C1 segment of cervical spinal cord (tissue), 14 donors: ENCODE results near the gene ERO1A.
"Not testable (repeated sequence)": the region's sequence is repeated elsewhere in the genome, so short reads cannot be mapped to it uniquely, and the experiment has no call there.

ENCODE experiments used
- DNase-seq, 14 donors: peaks; one replicate each; lab custom pipeline; 2025; lab: John Stamatoyannopoulos, UW

Gene ERO1A, protein sequence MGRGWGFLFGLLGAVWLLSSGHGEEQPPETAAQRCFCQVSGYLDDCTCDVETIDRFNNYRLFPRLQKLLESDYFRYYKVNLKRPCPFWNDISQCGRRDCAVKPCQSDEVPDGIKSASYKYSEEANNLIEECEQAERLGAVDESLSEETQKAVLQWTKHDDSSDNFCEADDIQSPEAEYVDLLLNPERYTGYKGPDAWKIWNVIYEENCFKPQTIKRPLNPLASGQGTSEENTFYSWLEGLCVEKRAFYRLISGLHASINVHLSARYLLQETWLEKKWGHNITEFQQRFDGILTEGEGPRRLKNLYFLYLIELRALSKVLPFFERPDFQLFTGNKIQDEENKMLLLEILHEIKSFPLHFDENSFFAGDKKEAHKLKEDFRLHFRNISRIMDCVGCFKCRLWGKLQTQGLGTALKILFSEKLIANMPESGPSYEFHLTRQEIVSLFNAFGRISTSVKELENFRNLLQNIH

DNA sequence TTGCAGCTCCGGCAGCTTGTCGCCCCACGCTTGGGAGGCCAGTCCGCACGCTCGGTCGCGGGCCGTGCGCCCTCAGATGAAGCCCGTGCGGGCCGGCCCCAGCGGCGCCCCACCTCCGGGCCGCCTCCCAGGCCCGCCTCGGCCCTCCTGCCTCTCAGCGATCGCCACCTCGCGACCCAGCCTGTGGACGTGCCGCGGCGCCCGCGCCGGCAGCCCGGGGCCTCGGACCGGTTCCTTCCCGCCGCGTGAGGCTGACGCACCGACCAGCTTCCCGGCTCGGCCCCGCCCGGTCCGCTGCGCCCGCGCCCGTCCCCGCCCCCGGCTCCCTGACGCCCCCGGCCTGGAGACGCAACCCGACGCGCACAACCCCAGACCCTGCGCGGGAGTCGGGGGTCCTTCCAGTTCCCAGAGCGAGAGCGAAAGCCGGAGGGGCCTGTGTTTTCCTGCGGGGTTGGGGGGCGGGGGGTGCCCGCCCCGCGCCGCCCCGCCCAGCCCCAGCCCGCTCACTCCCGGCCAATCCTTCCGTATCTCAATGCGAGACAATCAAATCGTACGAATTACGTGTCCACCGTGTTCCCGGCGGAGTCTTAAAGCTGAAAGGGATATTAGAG lies at the start of gene ERO1A:
TSS of gene ERO1A (minus strand) at position 78 of the 611 bp plus-strand sequence. CDS start at position 1, 77 bp downstream.
- peak; percentile 20 to 84 (median 64) for DNase-seq

DNA sequence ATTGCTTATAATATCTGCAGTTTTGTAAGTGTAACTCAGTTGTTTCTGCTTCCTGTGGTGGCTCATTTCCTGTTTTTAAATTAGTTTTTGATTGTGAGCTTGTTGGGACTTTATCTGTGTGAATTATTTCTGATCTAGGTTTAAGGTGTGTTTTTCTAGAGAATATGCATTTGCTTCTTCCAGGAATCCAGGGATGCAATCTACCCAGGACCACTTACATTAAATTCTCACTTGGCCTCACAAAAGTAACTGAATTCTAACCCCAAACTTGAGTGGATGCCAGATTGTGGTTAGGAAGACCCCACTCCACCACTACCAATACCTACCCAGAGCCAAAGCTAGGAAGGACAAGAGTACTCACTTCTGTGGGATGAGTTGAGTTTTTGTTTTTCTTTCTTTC lies 46.5 kb upstream of the ERO1A start:
- no peak for DNase-seq

DNA sequence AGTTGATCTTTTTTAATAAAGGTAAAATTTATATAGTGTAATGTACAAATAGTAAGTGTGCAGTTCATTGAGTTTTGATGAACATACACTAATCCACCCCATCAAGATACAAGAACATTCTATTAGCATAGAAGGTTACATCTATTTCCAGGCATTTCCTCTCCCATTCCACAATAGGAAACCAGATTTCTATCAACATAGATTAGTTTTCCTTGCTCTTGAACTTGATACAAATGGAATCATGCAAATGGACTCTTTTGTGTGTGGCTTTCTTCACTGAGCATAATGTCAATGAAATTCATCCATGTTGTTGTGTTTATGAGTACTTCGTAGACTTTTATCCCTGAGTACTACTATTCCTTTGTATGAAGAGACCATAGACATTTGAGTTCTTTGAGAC lies 45.4 kb upstream of the ERO1A start:
- DNase-seq, result no peak

DNA sequence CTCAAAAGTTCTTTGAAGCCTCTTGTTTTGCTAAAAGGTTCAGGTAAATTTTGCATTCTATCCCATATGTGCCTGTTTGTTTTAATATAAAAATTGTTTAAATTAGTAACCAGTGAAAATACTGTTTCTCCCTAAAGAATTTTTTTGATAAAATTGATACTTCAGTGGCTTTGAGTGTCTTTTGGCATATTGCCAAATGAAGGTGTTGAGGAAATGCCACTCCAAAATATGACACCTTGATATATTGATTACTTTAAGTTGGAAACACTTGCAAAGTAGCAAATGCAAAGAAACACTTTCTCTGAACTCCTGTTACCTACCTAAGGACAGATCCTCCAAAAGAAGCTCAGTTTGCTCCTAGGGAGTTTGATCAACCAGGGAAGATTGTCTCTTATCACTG lies 43.1 kb upstream of the ERO1A start:
- no peak for DNase-seq

DNA sequence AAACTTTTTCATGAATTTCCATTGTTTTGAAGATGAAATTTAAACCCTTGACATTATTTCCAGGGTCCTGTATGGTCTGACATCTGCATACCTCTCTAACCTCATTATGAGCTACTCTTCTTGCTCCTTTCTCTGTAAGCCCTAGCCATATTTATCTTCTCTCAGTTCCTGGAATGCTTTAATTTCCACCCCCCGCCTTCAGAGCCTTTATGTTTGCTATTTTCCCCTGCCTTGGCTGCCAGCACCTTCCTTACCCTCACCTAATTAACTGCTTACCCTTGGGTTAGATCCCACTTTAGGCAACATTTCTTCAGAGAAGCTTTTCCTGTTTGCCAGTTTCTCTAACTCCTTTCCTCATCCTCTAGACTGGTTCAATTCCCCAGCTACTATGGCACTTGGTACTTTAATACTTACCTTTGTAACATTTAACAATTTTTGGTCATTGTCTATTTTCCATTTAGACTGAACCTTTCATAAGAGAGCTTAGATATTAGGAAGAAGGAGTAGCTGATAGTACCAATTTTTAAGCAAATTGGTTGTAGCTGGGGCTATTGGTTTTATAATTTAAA lies 40.6 kb upstream of the ERO1A start:
- DNase-seq, result no peak

DNA sequence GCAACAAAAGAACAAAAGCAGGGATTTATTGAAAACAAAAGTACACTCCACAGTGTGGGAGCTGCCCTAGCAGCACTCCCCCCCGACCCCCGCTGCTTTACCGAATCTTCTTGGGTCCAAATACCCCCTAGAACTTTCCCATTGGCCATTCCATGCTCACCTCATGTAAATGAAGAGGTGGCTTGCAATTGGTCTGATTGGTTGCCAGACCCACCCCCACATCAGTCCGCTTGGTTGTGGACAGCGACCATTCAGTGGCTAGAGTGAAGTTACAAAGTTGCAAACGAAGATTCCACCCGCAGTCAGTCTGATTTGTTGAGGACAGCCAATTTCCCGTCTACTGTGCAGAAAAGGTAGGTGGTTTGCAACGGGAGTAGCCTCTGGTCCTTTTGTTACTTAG lies 38.5 kb upstream of the ERO1A start:
- no peak for DNase-seq

DNA sequence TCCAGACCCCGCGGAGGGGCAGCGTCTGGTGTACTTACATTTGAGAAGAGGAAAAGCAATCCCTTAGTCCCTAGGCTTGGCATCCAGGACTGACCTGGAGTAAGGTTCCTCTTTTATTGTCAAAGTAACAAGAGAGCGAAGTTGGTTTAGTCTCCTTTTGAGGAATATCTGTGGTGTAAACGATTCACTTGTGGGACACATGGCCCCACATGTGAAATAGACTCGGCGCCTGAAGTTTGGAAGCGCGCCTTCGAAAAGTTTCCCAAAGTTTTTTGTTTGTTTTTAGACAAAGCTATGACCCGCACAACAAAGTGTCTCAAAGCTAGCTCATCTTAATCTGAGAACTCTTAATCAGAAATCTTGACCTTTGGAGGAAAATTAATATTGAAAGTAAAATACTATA lies 35.4 kb upstream of the ERO1A start:
- DNase-seq, result peak in 1 of 14 donors; percentile 13

DNA sequence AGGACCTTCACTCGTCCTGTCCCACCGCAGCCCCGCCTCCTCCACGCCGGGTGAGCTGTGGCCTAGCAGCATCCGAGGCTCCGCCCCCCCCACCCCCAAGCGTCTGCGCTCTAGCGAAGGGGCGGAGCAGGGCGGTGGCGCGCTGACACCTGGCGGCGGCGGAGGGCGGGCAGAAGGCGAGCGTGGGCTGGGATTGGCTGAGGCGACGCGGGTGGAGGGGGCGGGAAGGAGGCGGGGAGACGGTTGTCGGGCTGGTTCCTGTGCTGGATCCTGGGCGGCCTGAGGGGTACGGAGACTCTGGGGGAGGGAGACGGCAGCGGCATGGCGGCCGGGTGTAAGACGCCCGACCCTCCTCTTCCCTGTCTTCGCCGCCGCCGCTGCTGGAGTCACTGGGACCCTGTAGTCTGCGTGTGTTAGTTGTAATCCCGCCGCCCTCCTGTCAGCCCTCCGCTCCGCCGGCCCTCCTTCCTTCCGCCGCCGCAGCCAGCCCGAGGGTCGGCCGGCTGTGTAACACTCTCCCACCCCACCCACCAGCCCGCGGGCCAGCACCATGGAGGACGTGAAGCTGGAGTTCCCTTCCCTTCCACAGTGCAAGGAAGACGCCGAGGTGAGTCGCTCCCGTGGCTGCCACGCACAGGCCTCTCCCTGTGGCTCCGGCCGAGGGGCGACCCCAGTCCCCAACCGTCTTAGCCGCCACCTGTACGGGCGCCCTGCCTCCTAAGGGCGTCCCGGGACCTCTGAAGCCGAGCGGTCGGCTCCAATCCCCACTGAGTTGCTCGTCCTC lies 34.8 kb upstream of the ERO1A start, which contains the start of gene STYX:
TSS of gene STYX (plus strand) at position 242 of the 784 bp plus-strand sequence. CDS start at position 551, 309 bp downstream.
- peak; percentile 77 to 99 (median 94) for DNase-seq

DNA sequence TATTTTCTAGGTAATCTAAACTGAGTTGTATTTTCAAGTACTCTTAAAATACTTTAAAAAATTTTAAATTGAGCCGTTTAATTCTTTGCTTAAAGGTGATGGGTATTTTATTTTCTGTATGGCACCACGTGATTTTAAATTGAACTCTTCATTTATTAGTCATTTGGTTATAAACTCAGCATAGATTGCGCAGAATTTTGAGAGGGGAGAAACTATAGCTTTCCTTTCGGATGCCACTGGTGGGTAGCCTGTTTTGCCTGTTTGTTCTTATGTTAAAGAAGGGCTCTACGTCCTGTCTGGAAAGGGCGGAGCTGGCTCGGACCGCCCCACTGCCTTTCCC lies 34.2 kb upstream of the ERO1A start:
- DNase-seq, result no peak

DNA sequence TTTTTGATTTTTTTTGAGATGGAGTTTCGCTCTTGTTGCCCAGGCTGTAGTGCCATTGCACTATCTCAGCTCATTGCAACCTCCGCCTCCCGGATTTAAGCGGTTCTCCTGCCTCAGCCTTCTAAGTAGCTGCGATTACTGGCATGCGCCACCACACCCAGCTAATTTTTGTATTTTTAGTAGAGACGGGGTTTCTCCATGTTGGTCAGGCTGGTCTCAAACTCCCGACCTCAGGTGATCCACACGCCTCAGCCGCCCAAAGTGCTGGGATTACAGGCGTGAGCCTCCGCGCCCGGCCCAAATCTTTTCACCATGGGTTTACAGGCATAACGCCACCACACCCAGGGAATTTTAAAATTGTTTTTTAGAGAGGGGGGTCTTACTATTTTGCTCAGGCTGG lies 33.7 kb upstream of the ERO1A start:
- not testable (repeated sequence) for DNase-seq

DNA sequence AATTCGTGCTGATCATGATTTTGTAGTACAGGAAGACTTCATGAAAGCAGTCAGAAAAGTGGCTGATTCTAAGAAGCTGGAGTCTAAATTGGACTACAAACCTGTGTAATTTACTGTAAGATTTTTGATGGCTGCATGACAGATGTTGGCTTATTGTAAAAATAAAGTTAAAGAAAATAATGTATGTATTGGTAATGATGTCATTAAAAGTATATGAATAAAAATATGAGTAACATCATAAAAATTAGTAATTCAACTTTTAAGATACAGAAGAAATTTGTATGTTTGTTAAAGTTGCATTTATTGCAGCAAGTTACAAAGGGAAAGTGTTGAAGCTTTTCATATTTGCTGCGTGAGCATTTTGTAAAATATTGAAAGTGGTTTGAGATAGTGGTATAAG lies 32.2 kb upstream of the ERO1A start:
- DNase-seq, result not testable (repeated sequence)

DNA sequence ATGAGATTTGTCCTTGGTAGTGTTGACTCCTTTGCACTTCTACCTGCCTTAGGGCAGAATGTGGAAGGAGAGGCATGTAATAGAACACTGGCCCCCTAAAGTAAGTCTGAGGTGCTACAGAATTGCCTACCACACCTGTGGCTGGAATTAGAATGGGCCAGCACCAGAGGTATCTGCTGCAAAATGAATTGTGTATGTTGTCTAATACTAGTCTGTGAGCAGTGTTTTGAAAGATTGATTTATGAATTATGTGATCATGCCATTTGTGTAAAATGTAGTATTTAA lies 28.9 kb upstream of the ERO1A start:
- DNase-seq, result no peak

DNA sequence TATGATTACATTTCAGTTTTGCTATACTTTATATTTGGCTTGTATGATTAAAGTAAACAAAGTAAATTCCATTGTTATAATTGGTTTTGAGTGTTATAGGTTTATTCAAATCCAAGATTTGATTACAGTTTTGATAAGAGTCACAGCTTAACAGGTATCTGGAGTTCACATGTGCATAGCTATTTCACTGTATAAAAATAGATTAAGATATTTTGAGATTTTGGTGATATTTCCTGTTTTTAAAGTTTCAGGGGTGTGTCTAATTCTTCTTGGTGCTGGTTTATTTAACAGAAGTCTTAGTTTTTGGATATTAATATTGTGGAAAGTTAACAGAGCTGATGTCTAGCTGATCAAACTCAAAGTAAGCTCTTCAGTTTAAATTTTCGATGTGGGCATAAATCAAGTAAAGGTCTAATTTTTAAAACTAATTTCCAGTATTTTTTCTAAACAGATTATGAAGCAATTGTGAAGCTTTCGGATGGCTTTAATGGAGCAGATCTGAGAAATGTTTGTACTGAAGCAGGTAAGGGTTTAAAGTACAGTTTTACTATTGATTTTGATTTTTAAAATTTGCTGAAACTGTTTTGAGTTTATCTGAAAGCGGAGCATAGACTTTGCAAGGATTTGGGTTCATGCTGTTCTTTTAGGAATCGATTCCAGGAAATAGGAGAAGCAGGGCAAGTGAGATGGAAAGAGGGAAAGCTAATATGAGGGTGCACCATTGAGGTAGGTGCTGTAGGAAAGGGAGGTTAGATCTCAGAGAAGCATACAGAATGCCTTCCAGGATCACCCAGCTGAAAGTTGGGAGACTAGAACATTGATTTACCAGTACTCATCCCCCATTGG lies 28.4 kb upstream of the ERO1A start:
- no peak for DNase-seq

DNA sequence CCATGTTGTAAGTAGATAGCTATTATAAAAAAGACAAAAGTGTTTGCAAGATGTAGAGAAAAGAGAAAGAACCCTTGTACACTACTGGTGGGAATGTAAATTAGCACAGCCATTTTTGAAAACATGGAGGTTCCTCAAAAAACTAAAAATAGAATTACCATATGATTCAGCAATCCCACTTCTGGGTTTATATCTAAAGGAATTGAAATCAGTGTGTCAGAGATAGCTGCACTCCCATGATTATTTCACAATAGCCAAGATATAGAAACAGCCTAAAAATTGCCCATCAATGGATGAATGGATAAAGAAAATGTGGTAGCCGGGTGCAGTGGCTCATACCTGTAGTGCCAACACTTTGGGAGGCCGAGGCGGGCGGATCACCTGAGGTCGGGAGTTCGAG lies 20.8 kb upstream of the ERO1A start:
- DNase-seq, result no peak

DNA sequence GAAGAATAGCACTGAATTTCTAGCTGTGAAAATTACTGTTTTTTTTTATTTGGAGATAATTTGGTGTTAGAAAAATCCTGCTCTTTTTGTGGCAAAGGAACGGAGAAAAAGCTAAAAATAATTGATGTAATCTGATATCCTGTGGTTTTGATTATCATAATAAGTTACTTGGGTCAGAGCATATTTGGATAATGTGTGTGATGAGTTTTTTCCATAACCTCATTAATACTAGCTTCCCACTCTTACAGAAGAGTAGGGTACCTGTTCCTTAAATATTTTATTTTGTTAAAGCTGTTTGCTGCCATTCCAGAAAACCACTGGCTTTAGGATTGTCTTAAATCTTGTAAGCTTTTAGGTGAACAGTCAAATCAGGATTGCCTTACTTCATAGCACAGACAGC lies 16.3 kb upstream of the ERO1A start:
- DNase-seq, result no peak

DNA sequence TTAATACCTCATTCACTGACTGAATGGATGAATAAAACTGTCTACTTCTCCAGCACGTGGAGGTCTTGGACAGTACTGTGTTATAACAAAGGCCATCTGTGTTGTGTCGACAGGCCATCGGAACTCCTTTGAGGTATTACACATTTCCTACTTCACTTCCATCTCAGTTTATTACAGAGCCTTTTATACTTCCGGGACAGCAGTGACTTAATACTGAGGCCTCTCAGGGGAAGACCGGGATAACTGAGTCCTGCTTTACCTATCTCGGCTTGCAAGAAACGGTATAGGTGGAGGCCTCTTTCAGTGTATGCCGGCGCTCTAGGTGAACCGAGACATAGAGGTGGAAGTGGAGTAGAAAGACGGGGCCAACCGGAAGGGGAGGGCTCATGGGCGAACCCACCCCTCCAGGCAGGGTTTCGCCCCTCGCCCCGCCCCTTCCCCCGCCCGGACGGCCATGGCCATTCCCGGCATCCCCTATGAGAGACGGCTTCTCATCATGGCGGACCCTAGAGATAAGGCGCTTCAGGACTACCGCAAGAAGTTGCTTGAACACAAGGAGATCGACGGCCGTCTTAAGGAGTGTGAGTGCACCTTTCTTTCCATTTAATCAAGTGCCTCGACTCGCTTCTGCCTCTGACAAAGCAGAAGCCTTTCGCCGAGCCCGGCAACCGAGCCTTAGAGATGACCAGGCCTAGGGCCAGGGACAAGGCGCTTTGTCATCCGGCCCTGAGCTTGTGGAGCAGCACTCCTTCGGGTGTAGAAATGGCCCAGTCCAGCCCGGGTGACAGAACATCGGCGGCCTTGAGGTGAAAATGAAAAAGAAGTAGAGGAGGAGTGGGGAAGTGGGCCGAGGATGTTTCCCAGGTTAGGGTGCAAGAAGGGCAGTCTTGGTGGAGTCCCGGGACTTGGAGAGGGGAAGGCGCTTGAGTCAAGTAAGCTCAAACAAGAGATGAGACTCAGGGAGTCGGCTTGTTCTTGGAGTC lies 11.7 kb upstream of the ERO1A start, which contains the start of gene PSMC6:
TSS of gene PSMC6 (plus strand) at position 477 of the 983 bp plus-strand sequence. CDS start at position 497, 20 bp downstream.
- peak; percentile 47 to 96 (median 88) for DNase-seq

DNA sequence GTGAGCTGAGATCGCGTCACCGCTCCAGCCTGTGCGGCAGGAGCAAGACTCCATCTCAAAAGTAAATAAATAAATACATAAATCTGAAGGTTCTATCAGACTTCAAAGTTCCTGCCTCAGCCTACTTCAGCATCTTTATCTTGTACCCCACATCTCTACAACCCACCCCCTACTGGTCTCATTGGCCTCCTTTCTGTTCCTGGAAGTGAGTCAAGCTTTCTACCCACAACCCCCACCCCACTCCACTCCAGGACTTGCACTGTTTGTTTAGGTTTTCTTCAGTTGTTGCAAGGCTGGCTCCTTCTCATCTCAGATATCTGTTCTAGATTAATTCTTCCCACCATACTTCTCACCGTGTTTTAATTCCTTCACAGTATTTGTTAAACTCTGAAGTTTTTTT lies 10.9 kb upstream of the ERO1A start:
- DNase-seq, result no peak

DNA sequence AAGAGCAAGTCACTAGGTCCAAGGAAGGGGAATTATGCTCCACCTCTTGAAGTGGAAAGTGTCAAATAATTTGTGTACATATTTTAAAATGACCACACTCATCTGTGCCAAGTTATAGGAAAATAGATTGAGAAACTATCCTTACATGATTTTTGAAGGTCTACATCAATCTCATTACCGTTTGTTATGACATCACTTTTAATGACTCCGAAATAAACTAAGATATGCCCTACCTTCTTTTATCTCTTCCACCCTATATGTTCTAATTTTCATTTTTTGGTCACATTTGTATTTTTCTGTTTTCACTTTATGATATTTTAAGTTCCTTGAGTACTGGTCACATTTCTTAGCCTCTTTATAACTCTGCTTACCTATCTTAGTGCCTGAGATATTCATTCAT lies 8.3 kb upstream of the ERO1A start:
- no peak for DNase-seq

DNA sequence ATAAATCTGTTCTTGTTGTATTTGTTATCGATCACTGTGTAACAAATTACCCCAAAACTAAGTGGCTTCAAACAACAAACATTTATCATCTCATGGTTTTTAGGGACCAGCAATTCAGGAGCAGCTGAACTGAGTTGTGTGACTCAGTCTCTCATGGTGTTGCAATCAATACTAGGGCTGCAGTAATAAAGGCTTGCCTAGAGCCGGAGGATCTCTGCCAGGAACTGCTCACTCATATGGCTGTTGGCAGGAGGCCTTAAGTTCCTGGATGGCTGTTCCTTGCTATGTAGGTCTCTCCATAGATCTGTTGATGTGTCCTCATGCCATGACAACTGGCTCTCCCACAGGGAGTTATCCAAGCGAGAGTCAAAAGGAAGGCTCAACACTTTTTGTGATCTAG lies 7.9 kb upstream of the ERO1A start:
- DNase-seq, result no peak

DNA sequence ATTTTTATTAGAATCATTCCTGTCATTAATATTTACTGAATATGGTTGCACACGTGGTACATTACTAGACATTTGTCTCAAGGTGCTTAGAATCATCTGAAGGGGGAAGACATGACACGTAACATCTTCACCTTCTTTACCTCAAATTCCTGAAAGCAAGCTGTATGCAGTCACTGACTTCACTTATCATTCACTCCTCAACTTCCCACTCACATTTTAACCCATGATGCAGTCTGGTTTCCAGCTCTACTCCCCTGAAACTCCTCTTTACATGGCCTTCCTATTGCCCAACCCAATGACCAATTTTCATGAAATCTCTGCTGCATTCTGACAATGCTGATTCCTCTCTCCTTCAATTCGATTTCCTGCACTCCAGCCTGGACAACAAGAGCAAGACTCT lies 5.9 kb upstream of the ERO1A start:
- DNase-seq, result no peak
